Motor neuron (in vitro differentiated cells): ENCODE results near the gene JMJD7. TPM values are rescaled to one million over a fixed set of nuclear protein-coding genes. Genes with fewer than 3 reads are reported as not detected.

Source experiments
- ATAC-seq, 8 experiments: fragments of 200-7000 bp; cut with Tn5 transposase; replicated peaks in 6 of 8; 2 replicates each; pipeline ENCODE4 v1.8.0; 2021; ENCODE audit warnings: mild to moderate bottlenecking in 8 of 8, moderate library complexity in 8 of 8
- H3K27ac ChIP-seq, 2 donors: fragments of 250-450 bp; sonication (Bioruptor Pico); 2 replicates each; pipeline ENCODE4 v1.9.0; 2021; ENCODE audit warnings: antibody characterized with exemption in 2 of 2, mild to moderate bottlenecking in 2 of 2, moderate library complexity in 1 of 2
- H3K4me1 ChIP-seq, 2 donors: fragments of 250-450 bp; sonication (Bioruptor Pico); replicated peaks in 1 of 2; 2 replicates each; pipeline ENCODE4 v1.6.1; 2021; ENCODE audit warnings: antibody characterized with exemption in 2 of 2, mild to moderate bottlenecking in 2 of 2, moderate library complexity in 1 of 2
- H3K4me3 ChIP-seq, 5 donors: fragments of 250-450 bp; sonication (Bioruptor Pico); 2 replicates each; pipeline ENCODE4 v1.9.0; 2021; ENCODE audit warnings: antibody characterized with exemption in 5 of 5, mild to moderate bottlenecking in 5 of 5, moderate library complexity in 4 of 5
- WGBS, 10 experiments: fragments of 450-650 bp; shearing (Covaris generic); methylation state at CpG; one replicate each; pipeline ENCODE4 v1.0.0; 2022; 5-methylcytosine and 5-hydroxymethylcytosine counted together
- in situ Hi-C, 9 experiments: fragments of 400-800 bp; cut with MboI; loops; one replicate each; pipeline ENCODE4 v1.15.0; 2021; ENCODE audit warnings: low sequenced_read_pairs in 9 of 9, low pct_unique_long_range_greater_than_20kb in 2 of 9; ENCODE audit not compliant: unreplicated experiment in 9 of 9
- total RNA-seq, 8 experiments: library from RNA; unstranded; fragments of 300-600 nt; gene quantifications; 2 replicates each; pipeline versions ENCODE4 v1.2.3 to v1.2.4, GENCODE V29; 2022

The JMJD7 gene
- 1 to 10 TPM; 4.0 to 8.8 (median 5.7) TPM for total RNA-seq

DNA sequence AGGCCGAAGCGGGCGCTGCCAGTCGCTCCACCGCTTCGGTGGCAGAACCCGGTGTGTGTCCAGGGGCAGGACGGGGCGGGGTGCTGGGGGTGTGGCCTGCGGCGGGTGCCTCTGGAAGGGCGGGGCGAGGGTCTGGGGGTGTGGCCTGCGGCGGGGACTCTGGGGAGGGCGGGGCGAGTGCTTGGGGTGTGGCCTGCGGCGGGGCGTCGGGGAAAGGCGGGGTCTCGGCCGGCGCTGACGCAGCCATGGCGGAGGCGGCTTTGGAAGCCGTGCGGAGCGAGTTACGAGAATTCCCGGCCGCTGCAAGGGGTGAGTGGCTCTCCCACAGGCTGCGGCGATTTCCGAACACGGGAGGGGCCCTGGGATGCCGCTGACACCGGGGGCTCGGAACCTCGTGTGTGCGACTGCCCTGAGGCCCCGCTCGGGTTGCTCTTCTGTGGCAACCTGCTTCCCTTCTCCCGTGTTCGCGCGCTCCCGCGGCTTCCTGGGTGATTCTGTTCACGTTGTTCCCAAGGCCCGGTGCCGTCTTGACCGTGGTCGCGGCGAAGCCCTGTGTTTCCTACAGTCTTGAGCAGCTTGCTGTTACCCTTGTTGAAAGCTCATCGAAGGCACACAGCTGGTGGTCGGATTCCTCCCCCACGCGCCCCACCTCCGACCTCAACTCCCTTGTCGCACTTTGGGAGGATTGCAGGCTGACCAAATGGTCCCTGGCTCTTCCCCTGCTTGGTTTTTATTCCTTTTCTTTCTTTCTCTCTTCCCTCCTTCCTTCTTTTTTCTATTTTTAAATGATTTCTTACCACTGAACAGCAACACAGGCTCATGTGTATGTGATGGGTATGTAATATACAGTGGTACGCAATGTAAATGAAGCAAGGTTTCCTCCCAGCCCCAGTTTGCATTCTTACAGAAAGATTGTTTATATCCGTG lies at the start of gene JMJD7:
Gene JMJD7 (plus strand): TSS at position 213 of the 927 bp plus-strand sequence. CDS start 33 bp downstream, at position 246.
- Histone ChIP-seq H3K4me1 (peaks cover 7 to 10% of the 10 kb centered on the region in 2 donors), H3K27ac (peak within 1 kb of the TSS; percentile 68 to 78), H3K4me3 (peak within 1 kb of the TSS; percentile 56 to 99 (median 73))
- 0 to 19% (median 0%) methylated on average over 1 to 5 of the region's 66 CpGs for WGBS, 10 experiments
- in situ Hi-C loops, result no loop called here
- peak; percentile 73 to 89 (median 86) for ATAC-seq

DNA sequence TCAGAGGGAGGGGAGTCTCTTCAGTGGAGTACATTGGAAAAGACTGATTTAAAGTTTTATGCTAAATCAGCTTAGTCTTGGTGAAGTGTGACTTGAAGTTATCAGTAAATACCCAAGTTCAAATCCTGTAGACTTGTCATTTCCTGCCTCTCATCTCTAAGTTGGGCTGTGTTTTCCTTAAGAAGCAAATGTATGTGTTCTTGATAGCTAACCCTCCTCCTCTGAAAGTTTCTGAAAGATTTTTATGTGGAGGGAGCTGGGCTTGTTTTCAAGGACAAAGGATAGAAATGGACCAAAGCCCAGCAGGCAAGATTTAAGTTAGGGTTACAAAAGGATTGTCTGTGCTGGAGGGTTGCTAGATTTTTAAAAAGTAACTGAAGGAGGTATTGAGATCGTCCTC lies 49.4 kb upstream of the JMJD7 start:
- H3K4me1 ChIP-seq, result peaks cover 14 to 22% of the 10 kb centered on the region in 2 donors
- ATAC-seq, result no peak
- WGBS, 10 experiments, result 57 to 100% (median 88%) methylated on average over 1 of the region's 1 CpG; no CpG with 5 or more reads in 1 of the 10 experiments
- H3K4me3 ChIP-seq, result no peak overlapping the region
- H3K27ac ChIP-seq, result no peak overlapping the region
- in situ Hi-C loops, result loop anchor here in 1 of 9 experiments (25.0 kb wide), 1 partner anchor 216 kb away; the partner anchor contains the start of gene TYRO3

DNA sequence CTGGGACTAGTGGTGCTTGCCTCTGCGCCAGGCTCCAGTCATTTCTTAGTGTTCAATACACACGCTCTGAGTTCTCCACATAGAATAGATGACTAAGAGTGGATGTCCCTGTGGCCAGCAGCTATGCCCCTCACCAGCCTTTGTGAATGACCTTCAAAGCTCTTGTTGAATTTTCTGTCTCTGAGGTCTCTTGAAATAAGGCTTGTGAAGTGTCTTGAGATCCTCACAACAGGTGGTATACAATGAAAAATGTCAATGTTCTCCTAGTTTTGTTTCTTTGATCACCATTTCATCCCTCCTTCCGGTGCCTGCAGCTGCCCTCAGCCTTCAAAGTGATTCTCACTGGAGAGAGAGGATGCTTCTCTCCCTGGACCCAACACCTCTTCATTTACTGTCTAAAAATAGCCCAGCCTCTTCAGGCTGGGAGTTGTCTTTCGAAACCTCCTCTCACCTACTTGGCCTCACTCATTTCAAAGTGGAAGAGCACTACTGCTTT lies 48.2 kb upstream of the JMJD7 start:
- WGBS, 10 experiments, result 54 to 100% (median 96%) methylated on average over 1 to 4 of the region's 4 CpGs; no CpG with 5 or more reads in 2 of the 10 experiments
- Histone ChIP-seq H3K4me1 (peaks cover 14 to 21% of the 10 kb centered on the region in 2 donors), H3K4me3 (no peak overlapping the region), H3K27ac (no peak overlapping the region)
- in situ Hi-C loops, result loop anchor here in 1 of 9 experiments (25.0 kb wide), 1 partner anchor 217 kb away; the partner anchor contains the start of gene TYRO3
- no peak for ATAC-seq

DNA sequence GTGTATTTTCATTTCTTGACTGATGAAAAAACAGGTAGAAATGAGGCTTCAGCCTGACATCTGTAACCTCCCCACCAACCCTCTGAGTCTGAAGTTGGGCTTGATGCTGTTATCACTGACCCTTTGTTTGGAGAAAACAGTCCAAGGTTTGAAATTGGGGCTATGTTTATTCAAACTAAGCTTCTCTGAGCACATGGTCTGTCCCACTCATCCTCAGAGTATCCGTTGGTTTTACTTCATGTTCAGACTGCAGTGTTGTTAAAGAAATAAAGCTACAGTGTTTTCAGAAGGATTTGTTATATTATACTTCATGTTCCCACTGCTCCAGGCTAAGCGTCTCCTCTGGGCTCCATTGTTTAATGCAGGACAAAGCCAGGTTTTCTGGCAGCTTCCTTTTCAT lies 47.6 kb upstream of the JMJD7 start:
- no peak overlapping the region for H3K27ac ChIP-seq
- WGBS, 10 experiments, result 34 to 100% (median 72%) methylated on average over 1 to 2 of the region's 2 CpGs
- no peak overlapping the region for H3K4me3 ChIP-seq
- H3K4me1 ChIP-seq, result peaks cover 14 to 21% of the 10 kb centered on the region in 2 donors
- in situ Hi-C loops, result loop anchor here in 1 of 9 experiments (25.0 kb wide), 1 partner anchor 218 kb away; the partner anchor contains the start of gene TYRO3
- ATAC-seq, result no peak

- WGBS, 10 experiments, result 11 to 100% (median 85%) methylated on average over 1 of the region's 1 CpG
- peaks cover 10 to 18% of the 10 kb centered on the region in 2 donors for H3K4me1 ChIP-seq
- H3K4me3 ChIP-seq, result no peak overlapping the region
- ATAC-seq, result no peak
- H3K27ac ChIP-seq, result no peak overlapping the region
- in situ Hi-C loops, result loop anchor here in 1 of 9 experiments (25.0 kb wide), 1 partner anchor 218 kb away; the partner anchor contains the start of gene TYRO3
These were observed 47.2 kb upstream of the JMJD7 start for GRCh38 chr15:41780727-41781126.

DNA sequence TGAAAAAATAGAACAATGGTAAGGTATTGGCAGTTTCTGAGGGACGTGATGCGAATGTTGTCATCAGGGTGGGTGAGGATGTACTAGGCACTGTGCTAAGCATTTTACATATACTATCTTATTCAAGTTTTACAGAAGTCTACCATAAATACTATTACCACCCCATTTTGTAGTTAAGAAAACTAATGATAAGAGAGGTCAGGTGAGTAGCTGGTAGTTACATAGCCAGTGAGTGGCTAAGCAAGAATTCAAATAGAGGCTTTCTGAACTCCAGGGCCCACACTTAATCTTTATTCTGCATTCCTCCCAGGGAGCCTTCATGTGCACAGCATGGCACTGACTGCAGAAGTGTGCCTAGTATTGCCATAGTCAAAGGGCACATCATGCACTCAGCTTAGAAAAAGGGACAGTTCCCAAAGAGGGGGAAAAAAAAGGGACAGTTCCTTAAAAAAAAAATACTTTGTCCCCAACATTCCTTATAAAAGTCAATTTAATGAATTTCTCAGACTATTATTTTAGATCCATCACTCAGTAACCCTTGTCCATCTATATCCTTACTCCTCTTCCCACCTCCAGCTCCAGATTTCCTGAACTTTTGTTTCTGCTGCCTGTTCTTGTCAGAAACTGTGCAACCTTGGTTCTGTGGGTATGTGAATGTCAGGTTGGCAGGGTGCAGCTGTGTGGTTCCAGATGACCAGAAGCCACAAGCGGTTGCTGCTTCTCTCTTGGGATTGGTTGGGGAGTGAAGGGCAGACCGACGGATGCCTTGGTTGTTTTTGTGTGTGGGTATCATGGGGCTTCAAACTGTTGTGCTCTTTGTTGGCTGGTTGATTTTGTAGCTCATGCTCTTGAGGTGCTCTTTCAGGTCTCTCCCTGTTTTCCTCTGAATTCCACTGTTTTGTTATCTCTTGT lies 45.3 kb upstream of the JMJD7 start:
- no peak for ATAC-seq
- in situ Hi-C loops, result loop anchor here in 1 of 9 experiments (25.0 kb wide), 1 partner anchor 220 kb away; the partner anchor contains the start of gene TYRO3
- 89 to 100% (median 95%) methylated on average over 2 to 4 of the region's 5 CpGs; no CpG with 5 or more reads in 1 of the 10 experiments for WGBS, 10 experiments
- H3K4me1 ChIP-seq, result peaks cover 0 to under 1% of the 10 kb centered on the region in 2 donors
- no peak overlapping the region for H3K27ac ChIP-seq
- no peak overlapping the region for H3K4me3 ChIP-seq

DNA sequence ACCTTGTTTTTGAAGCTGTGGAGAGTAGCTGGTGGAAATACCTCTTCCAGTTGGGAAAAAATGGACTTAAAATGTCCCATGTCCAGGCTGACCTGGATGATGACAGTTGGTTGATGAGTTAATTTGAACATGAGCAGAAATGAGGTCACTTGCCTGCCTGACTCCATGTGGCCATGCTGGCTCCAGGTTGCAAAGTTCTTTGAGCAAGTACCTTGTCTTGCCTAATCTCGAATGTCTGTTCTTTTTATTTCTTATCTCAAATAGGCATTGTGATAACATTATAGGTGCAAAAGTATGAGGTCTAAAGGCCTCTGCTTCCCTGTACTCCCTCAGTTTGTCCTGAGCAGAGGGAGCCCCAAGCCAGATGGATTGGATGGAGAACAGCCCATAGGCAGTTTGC lies 44.6 kb upstream of the JMJD7 start:
- 71 to 86% (median 78%) methylated on average over 1 of the region's 1 CpG; no CpG with 5 or more reads in 6 of the 10 experiments for WGBS, 10 experiments
- Histone ChIP-seq H3K27ac (no peak overlapping the region), H3K4me3 (no peak overlapping the region), H3K4me1 (no peaks in the 10 kb centered on the region)
- ATAC-seq, result no peak
- in situ Hi-C loops, result loop anchor here in 1 of 9 experiments (25.0 kb wide), 1 partner anchor 221 kb away; the partner anchor contains the start of gene TYRO3

GRCh38 chr15:41788262-41788661 lies 39.6 kb upstream of the JMJD7 start:
- WGBS, 10 experiments, result 40 to 100% (median 85%) methylated on average over 1 to 3 of the region's 3 CpGs
- H3K4me3 ChIP-seq, result no peak overlapping the region
- no peaks in the 10 kb centered on the region for H3K4me1 ChIP-seq
- in situ Hi-C loops, result loop anchor here in 1 of 9 experiments (25.0 kb wide), 1 partner anchor 226 kb away; the partner anchor contains the start of gene TYRO3
- no peak for ATAC-seq
- H3K27ac ChIP-seq, result no peak overlapping the region

DNA sequence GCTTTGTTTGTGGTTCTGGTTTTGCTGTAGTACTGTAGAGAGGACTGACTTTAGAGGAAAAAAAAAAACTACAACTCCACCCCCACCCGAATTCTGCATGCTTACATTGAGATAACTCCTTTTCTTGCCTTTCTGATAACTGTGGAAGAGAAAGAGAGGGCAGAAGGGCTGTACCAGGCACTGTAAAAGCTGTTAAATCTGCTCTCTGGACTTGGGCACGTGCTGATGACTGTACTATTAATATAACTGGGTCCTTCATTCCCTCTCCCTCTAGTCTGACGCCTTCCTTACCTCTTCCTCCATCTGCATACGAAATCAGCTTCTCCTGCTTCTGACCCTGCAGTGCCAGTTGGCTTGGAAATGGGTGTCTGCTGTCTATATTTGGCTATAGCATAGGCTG lies 38.7 kb upstream of the JMJD7 start:
- no peaks in the 10 kb centered on the region for H3K4me1 ChIP-seq
- no peak overlapping the region for H3K4me3 ChIP-seq
- ATAC-seq, result peak in 3 of 8 experiments; percentile 14 to 40 (median 29)

GRCh38 chr15:41789662-41790061 lies 38.2 kb upstream of the JMJD7 start:
- H3K27ac ChIP-seq, result no peak overlapping the region
- H3K4me1 ChIP-seq, result no peaks in the 10 kb centered on the region
- H3K4me3 ChIP-seq, result no peak overlapping the region
- in situ Hi-C loops, result loop anchor here in 1 of 9 experiments (25.0 kb wide), 1 partner anchor 227 kb away; the partner anchor contains the start of gene TYRO3
- ATAC-seq, result no peak

More for the DNA sequence above, 38.7 kb upstream of the JMJD7 start:
- 29 to 78% (median 62%) methylated on average over 1 to 3 of the region's 4 CpGs; no CpG with 5 or more reads in 3 of the 10 experiments for WGBS, 10 experiments
- in situ Hi-C loops, result loop anchor here in 1 of 9 experiments (25.0 kb wide), 1 partner anchor 227 kb away; the partner anchor contains the start of gene TYRO3
- H3K27ac ChIP-seq, result no peak overlapping the region

GRCh38 chr15:41790169-41790568 lies 37.7 kb upstream of the JMJD7 start:
- 73 to 100% (median 100%) methylated on average over 1 to 3 of the region's 3 CpGs; no CpG with 5 or more reads in 3 of the 10 experiments for WGBS, 10 experiments
- no peak for ATAC-seq
- Histone ChIP-seq H3K27ac (no peak overlapping the region), H3K4me1 (no peaks in the 10 kb centered on the region), H3K4me3 (no peak overlapping the region)
- in situ Hi-C loops, result loop anchor here in 1 of 9 experiments (25.0 kb wide), 1 partner anchor 228 kb away; the partner anchor contains the start of gene TYRO3
